ENCODE results near the gene ZFC3H1. TPM values are rescaled to one million over a fixed set of nuclear protein-coding genes. Genes with fewer than 3 reads are reported as not detected.

ZFC3H1 gene
- total RNA-seq, 1 experiment from 2014 or later: 24.4 TPM

DNA sequence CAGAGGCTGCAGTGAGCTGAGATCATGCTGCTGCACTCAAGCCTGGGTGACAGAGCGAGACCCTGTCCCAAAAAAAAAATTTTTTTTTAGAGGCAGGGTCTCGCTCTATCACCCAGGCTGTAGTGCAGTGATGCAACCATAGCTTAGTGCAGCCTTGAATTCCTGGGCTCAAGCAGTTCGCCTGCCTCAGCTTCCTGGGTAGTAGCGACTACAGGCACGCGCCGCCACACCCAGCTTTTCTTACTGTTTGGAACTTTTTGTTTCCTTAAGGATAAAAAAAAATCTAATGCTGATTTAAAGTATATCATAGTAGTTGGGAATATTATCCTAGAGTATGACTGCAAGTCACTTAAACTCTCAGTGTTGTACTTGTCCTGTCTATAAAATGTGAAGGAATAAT lies 29.5 kb upstream of the ZFC3H1 start:
- Histone ChIP-seq H2BK20ac (ENCODE audit: low read depth, low read length, poor library complexity, severe bottlenecking) (no peak overlapping the region), H3K56ac (ENCODE audit: insufficient read length, low read depth, low read length) (no peak overlapping the region), H3K4ac (ENCODE audit: low read depth, low read length) (no peak overlapping the region), H3T11ph (ENCODE audit: low read length) (no peak overlapping the region), H3K18ac (ENCODE audit: insufficient read length, low read depth, low read length) (no peak overlapping the region), H2AFZ (ENCODE audit: low read length) (no peak overlapping the region), H3K79me1 (ENCODE audit: insufficient read depth, low read depth, low read length, poor library complexity, severe bottlenecking) (no peaks in the 10 kb centered on the region), H3K4me2 (ENCODE audit: insufficient read depth, insufficient read length, low read length) (no peak overlapping the region), H3K27me3 (ENCODE audit: insufficient read depth, low read length) (no peaks in the 10 kb centered on the region), H2BK120ac (ENCODE audit: low read depth, low read length, poor library complexity, severe bottlenecking) (no peak overlapping the region), H3K9me3 (ENCODE audit: control insufficient read depth, low read depth, low read length) (no peaks in the 10 kb centered on the region), H3K23ac (ENCODE audit: insufficient read length, low read depth, low read length) (no peak overlapping the region), H2AK5ac (ENCODE audit: insufficient read length, low read length) (no peak overlapping the region), H2BK5ac (ENCODE audit: insufficient read length, low read length) (no peak overlapping the region), H3K9ac (ENCODE audit: extremely low read depth, insufficient read length, low read length) (no peak overlapping the region), H2BK12ac (ENCODE audit: insufficient read length, low read depth, low read length) (no peak overlapping the region), H3K4me1 (ENCODE audit: insufficient read depth, low read length) (no peaks in the 10 kb centered on the region), H3K23me2 (ENCODE audit: insufficient read length, low read depth, low read length, poor library complexity, severe bottlenecking) (no peaks in the 10 kb centered on the region), H4K91ac (ENCODE audit: insufficient read length, low read depth, low read length) (no peak overlapping the region), H4K5ac (ENCODE audit: insufficient read length, low read depth, low read length) (no peak overlapping the region), H4K8ac (replicated peaks; ENCODE audit: insufficient read length, low read depth, low read length) (no peak overlapping the region), H2BK15ac (ENCODE audit: low read depth, low read length) (no peak overlapping the region), H4K20me1 (ENCODE audit: control insufficient read depth, insufficient read depth, insufficient read length) (no peaks in the 10 kb centered on the region), H3K27ac (ENCODE audit: insufficient read length, low read depth, low read length) (no peak overlapping the region), H3K14ac (ENCODE audit: insufficient read depth, low read length) (no peak overlapping the region), H3K79me2 (ENCODE audit: insufficient read depth, low read length) (no peaks in the 10 kb centered on the region)
- Mint-ChIP-seq H3K36me3 (ENCODE audit: insufficient read depth in 1 of 3, low read depth in 3 of 3) (peaks cover 0 to 12% (median 3%) of the 10 kb centered on the region in 3 experiments; a peak in 4 of 7 replicates), H3K9me3 (no peaks in the 10 kb centered on the region), H3K27me3 (ENCODE audit: low read depth) (no peaks in the 10 kb centered on the region), H3K4me1 (peaks cover under 1 to 2% of the 10 kb centered on the region in 2 experiments; a peak in 3 of 4 replicates), H3K27ac (no peak overlapping the region), H3K4me3 (no peak overlapping the region)
- TF ChIP-seq, protein P1, sequence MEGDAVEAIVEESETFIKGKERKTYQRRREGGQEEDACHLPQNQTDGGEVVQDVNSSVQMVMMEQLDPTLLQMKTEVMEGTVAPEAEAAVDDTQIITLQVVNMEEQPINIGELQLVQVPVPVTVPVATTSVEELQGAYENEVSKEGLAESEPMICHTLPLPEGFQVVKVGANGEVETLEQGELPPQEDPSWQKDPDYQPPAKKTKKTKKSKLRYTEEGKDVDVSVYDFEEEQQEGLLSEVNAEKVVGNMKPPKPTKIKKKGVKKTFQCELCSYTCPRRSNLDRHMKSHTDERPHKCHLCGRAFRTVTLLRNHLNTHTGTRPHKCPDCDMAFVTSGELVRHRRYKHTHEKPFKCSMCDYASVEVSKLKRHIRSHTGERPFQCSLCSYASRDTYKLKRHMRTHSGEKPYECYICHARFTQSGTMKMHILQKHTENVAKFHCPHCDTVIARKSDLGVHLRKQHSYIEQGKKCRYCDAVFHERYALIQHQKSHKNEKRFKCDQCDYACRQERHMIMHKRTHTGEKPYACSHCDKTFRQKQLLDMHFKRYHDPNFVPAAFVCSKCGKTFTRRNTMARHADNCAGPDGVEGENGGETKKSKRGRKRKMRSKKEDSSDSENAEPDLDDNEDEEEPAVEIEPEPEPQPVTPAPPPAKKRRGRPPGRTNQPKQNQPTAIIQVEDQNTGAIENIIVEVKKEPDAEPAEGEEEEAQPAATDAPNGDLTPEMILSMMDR (conservative IDR thresholded peaks at IDR 0.05): no peak
- no CpG with 5 or more reads among the region's 7 CpGs for WGBS (ENCODE audit: extremely low coverage, insufficient read length, low lambda C conversion rate)
- DNase-seq: no peak
